A673 (cell line): ENCODE measurements around the gene GABBR1. TPM values are rescaled to one million over a fixed set of nuclear protein-coding genes. Genes with fewer than 3 reads are reported as not detected.

ENCODE experiments used
- BruUV-seq: library from RNA; stranded (reverse); fragments of 400-500 nt; replicated peaks from 2 replicates; lab custom pipeline; 2021; lab: Mats Ljungman, UMichigan
- CTCF ChIA-PET: fragments of 300-600 bp; sonication (Branson Sonifier 250); formaldehyde crosslinking; loops from one replicate; lab custom pipeline; 2022; ENCODE audit warnings: antibody characterized with exemption; lab: Charles Lee
- POLR2A ChIA-PET: fragments of 300-600 bp; sonication (Branson Sonifier 250); formaldehyde crosslinking; loops from one replicate; lab custom pipeline; 2022; ENCODE audit warnings: antibody characterized with exemption; ENCODE audit not compliant: low non-redundant PET; lab: Charles Lee
- DNase-seq: peaks from one replicate; pipeline ENCODE4 v3.0.0-alpha.2; 2015; ENCODE audit warnings: low spot score
- H3K27ac ChIP-seq: fragments of 200-600 bp; sonication (generic); 2 replicates; pipeline ENCODE4 v1.5.1; 2016; ENCODE audit warnings: mixed run types, low read depth, mild to moderate bottlenecking, mixed read lengths, antibody characterized with exemption, low read length; ENCODE audit not compliant: poor library complexity, severe bottlenecking
- H3K27me3 ChIP-seq: fragments of 200-600 bp; sonication (generic); replicated peaks from 2 replicates; pipeline ENCODE4 v1.6.1; 2017; ENCODE audit warnings: mixed run types, low read depth, mild to moderate bottlenecking, mixed read lengths, antibody characterized with exemption, low read length; ENCODE audit not compliant: insufficient read depth, poor library complexity
- H3K36me3 ChIP-seq: fragments of 200-600 bp; sonication (generic); 2 replicates; pipeline ENCODE4 v1.6.1; 2016; ENCODE audit warnings: mixed run types, mild to moderate bottlenecking, mixed read lengths, antibody characterized with exemption, low read length; ENCODE audit not compliant: insufficient read depth, poor library complexity, severe bottlenecking
- H3K4me1 ChIP-seq: fragments of 200-600 bp; sonication (generic); 2 replicates; pipeline ENCODE4 v1.6.1; 2017; ENCODE audit warnings: mixed run types, mild to moderate bottlenecking, mixed read lengths, antibody characterized with exemption, low read length; ENCODE audit not compliant: insufficient read depth, poor library complexity, severe bottlenecking
- H3K4me3 ChIP-seq: fragments of 200-600 bp; sonication (generic); 2 replicates; pipeline ENCODE4 v1.5.1; 2016; ENCODE audit warnings: low read depth, mixed run types, mild to moderate bottlenecking, mixed read lengths, low read length; ENCODE audit not compliant: poor library complexity, severe bottlenecking
- H3K9me3 ChIP-seq: fragments of 200-600 bp; sonication (generic); 2 replicates; pipeline ENCODE4 v1.6.1; 2016; ENCODE audit warnings: mixed run types, low read depth, mild to moderate bottlenecking, mixed read lengths, antibody characterized with exemption, low read length; ENCODE audit not compliant: poor library complexity, severe bottlenecking
- EZH2 ChIP-seq: fragments of 200-600 bp; sonication (generic); IDR thresholded peaks from 2 replicates; pipeline ENCODE4 v1.6.1; 2017; ENCODE audit warnings: borderline replicate concordance, low read depth, mild to moderate bottlenecking, mixed read lengths, antibody characterized with exemption, low read length; ENCODE audit not compliant: poor library complexity, severe bottlenecking
- intact Hi-C: fragments of 100-400 bp; cut with micrococcal nuclease; formaldehyde crosslinking; loops from one replicate; pipeline ENCODE4 v1.10.0; 2022; ENCODE audit not compliant: unreplicated experiment
- total RNA-seq: library from RNA; stranded (reverse); gene quantifications from 2 replicates; pipeline ENCODE4 v1.2.3, GENCODE V29; 2021
- TF ChIP-seq, protein P1 (sequence below): fragments of 300-800, 200-600 bp; sonication (generic); conservative IDR thresholded peaks from 2 replicates; pipeline ENCODE4 v1.5.1; 2017; ENCODE audit warnings: low read depth, mild to moderate bottlenecking, antibody characterized with exemption, low read length, moderate library complexity, mixed read lengths

GABBR1 gene
- total RNA-seq, 1 experiment from 2014 or later, result 81.3 TPM

DNA sequence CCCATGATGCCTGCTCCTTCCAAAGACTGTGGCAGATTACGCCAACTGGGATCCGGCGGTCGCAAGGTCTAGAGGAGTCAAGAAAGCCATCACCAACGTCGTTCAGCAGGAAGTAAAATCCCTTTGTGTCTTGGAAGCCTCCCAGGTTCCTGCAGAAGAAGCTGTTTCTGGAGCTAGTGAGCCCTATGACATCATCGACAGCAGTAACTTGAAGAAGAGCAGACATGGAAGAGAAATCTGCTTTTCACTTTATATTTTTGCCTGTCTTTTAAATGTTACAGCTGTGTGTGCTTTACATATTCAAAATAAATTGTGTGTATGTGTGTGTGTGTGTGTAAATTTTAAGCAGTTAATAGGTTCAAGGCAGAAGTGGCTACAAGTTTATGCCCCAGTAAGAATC, 55.4 kb downstream of the GABBR1 start:
- BruUV-seq, result no TSS peak
- Histone ChIP-seq H3K4me3 (no peak overlapping the region), H3K4me1 (no peaks in the 10 kb centered on the region), H3K27me3 (peaks cover 18% of the 10 kb centered on the region), H3K36me3 (no peaks in the 10 kb centered on the region), H3K9me3 (no peaks in the 10 kb centered on the region), H3K27ac (no peak overlapping the region)
- CTCF ChIA-PET, result no interaction called here
- no peak for DNase-seq
- POLR2A ChIA-PET, result no interaction called here
- intact Hi-C loops, result no loop called here
- TF ChIP-seq EZH2, result no peak
- TF ChIP-seq, protein P1, sequence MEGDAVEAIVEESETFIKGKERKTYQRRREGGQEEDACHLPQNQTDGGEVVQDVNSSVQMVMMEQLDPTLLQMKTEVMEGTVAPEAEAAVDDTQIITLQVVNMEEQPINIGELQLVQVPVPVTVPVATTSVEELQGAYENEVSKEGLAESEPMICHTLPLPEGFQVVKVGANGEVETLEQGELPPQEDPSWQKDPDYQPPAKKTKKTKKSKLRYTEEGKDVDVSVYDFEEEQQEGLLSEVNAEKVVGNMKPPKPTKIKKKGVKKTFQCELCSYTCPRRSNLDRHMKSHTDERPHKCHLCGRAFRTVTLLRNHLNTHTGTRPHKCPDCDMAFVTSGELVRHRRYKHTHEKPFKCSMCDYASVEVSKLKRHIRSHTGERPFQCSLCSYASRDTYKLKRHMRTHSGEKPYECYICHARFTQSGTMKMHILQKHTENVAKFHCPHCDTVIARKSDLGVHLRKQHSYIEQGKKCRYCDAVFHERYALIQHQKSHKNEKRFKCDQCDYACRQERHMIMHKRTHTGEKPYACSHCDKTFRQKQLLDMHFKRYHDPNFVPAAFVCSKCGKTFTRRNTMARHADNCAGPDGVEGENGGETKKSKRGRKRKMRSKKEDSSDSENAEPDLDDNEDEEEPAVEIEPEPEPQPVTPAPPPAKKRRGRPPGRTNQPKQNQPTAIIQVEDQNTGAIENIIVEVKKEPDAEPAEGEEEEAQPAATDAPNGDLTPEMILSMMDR, result no peak

DNA sequence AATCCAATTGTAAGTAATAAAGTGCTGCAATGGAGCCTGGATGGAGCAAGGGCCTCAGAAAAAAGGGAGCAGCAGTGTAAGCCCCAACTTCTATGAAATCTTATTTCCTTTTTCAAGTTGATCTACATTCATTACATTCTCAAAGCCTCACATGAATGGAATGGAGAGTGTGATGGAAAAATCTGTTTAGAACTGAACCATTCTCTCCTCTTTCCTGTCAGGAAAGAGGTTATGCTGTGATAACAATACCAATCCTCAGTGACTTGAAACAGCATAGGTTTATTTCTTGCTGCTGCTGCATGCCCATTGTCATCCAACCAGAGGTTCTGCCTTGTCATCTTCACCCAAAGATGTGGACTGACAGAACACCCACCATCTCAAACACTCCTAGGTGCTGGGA, 56.9 kb downstream of the GABBR1 start:
- CTCF ChIA-PET, result no interaction called here
- intact Hi-C loops, result no loop called here
- no peaks in the 10 kb centered on the region for H3K36me3 ChIP-seq
- peaks cover 32% of the 10 kb centered on the region for H3K27me3 ChIP-seq
- POLR2A ChIA-PET, result no interaction called here
- H3K27ac ChIP-seq, result no peak overlapping the region
- no peaks in the 10 kb centered on the region for H3K4me1 ChIP-seq
- TF ChIP-seq, protein P1, result no peak
- TF ChIP-seq EZH2, result no peak
- no TSS peak for BruUV-seq
- no peaks in the 10 kb centered on the region for H3K9me3 ChIP-seq
- DNase-seq, result no peak
- H3K4me3 ChIP-seq, result no peak overlapping the region

DNA sequence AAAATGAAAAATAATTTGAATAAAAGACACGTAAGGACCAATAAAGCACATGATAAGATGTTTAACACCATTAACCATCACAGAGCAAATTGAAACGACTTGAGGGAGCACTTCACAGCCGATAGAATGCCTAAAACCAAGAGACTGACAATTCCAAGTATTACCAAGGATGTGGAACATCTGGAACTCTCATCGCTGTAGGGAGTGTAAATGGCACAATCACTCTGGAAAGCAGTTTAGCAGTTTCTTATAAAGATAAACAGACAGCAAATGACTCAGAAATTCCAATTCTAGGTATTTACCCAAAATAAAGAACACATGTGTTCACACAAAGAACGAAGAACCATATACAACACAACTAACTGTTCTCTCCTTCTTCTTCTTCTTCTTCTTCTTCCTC, 65.0 kb downstream of the GABBR1 start:
- POLR2A ChIA-PET, result no interaction called here
- peaks cover 86% of the 10 kb centered on the region for H3K27me3 ChIP-seq
- DNase-seq, result no peak
- H3K4me1 ChIP-seq, result no peaks in the 10 kb centered on the region
- CTCF ChIA-PET, result no interaction called here
- H3K36me3 ChIP-seq, result no peaks in the 10 kb centered on the region
- H3K27ac ChIP-seq, result no peak overlapping the region
- H3K9me3 ChIP-seq, result no peaks in the 10 kb centered on the region
- BruUV-seq, result no TSS peak
- H3K4me3 ChIP-seq, result no peak overlapping the region
- intact Hi-C loops, result no loop called here
- TF ChIP-seq, protein P1, result no peak
- no peak for TF ChIP-seq EZH2
